Measurements from ENCODE around the gene FBXW8.

FBXW8 gene

DNA sequence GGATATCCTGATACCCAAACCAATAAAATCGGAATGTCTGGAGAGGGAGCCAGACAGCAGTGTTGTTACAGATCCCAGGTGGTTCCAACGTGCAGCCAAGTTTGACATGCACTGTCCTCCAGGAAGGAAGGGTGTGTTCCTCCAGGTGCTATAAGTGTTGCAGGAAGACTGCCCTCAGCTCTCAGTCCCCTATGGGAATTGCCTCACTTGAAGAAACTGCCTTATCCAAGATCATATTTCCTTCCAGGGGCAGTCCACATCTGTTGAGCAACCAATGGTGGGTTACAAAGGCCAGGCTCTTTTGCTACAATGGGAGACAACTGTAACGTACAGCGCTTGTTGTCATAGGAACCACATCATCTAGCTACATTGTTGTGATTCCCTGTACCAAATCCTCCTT lies 13.3 kb upstream of the FBXW8 start:
- no peak for DNase-seq

DNA sequence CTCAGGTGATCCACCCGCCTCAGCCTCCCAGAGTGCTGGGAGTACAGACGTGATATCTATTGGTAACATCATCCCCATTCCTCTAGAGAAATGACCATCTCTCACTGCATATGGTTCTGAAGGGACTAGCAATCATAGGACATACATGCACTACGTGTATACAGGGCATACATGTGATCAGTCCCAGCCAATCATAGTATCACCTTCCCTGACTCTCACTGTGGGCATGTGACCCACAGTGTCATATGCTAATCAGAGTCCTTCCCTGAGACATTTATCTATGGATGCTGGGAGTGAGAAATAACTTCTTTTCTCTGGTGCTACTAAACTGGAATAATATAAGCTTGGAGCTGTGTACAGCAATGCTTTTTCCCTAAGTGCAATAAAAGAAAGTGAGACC lies 12.1 kb upstream of the FBXW8 start:
- no peak for TF ChIP-seq GATA1 (IDR thresholded peaks at IDR 0.05; ENCODE audit: low read depth, low read length)
- TF ChIP-seq POLR2A (IDR thresholded peaks at IDR 0.05; ENCODE audit: low read length), result no peak
- no peak for DNase-seq

More for the DNA sequence above, 13.3 kb upstream of the FBXW8 start:
- no peak for TF ChIP-seq GATA1 (IDR thresholded peaks at IDR 0.05; ENCODE audit: low read depth, low read length)
- TF ChIP-seq POLR2A (IDR thresholded peaks at IDR 0.05; ENCODE audit: low read length), result no peak

DNA sequence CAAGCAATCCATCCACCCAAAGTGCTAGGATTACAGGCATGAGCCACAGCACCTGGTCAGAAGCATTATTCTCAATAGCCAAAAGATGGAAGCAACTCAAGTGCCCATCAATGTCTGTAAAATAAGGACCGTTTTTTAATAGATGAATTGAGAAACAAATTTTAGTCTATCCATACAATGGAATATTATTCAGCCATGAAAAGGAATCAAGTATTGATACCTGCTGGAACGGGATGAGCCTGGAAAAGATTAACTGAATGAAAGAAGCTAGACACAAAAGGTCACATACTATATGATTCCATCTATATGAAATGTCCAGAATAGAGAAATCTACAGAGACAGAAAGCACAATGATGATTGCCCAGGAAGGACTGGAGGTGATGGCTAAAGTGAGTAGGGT lies 9.1 kb upstream of the FBXW8 start:
- no peak for DNase-seq
- TF ChIP-seq POLR2A (IDR thresholded peaks at IDR 0.05; ENCODE audit: low read length) (no peak), GATA1 (IDR thresholded peaks at IDR 0.05; ENCODE audit: low read depth, low read length) (no peak)

DNA sequence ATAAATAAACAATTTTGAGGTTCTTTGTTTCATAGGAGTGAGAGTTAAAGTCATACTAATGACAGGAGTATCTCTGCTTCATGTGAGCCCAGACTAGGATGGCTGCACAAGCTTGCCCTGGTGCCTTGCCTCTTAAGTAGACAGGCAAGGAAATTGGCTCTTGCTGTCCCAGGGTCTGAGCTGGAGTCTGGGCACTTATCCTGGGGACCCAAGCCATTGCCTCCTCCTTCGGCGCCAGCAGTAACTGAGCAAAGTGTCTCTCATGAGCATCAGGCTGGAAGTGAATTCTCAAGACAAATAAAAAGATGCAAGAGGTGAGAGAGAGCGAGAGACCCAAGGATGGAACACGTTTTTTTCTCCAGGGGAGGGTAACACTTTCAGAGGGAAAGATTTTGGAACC lies 6.9 kb upstream of the FBXW8 start:
- no peak for DNase-seq
- TF ChIP-seq POLR2A (IDR thresholded peaks at IDR 0.05; ENCODE audit: low read length) (no peak), GATA1 (IDR thresholded peaks at IDR 0.05; ENCODE audit: low read depth, low read length) (no peak)

DNA sequence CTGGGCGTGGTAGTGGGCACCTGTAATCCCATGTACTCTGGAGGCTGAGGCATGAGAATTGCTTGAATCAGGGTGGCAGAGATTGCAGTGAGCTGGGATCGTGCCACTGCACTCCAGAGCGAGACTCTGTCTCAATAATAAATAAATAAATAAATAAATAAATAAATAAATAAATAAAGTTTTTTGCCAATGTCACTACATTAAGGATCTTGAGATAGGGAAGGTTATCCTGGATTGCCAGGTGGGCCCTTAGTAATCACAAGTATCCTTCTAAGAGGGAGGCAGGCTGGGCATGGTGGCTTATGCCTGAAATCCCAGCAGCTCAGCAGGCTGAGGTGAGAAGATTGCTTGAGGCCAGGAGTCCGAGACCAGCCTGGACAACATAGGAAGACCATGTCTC lies 4.5 kb upstream of the FBXW8 start:
- TF ChIP-seq POLR2A (IDR thresholded peaks at IDR 0.05; ENCODE audit: low read length) (no peak), GATA1 (IDR thresholded peaks at IDR 0.05; ENCODE audit: low read depth, low read length) (no peak)
- DNase-seq, result no peak

DNA sequence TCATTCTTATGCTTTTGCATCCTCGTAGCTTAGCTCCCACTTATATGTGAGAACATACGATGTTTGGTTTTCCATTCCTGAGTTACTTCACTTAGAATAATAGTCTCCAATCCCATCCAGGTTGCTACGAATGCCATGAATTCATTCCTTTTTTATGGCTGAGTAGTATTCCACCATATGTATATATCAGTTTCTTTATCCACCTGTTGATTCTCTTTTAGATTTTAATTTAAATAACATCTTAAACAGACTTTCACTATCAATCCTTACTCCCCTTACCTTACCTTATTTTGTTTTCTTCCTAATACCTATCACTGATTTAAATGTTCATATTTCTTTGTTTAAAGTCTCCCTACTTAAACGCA lies 488 bp upstream of the FBXW8 start:
- no peak for DNase-seq

DNA sequence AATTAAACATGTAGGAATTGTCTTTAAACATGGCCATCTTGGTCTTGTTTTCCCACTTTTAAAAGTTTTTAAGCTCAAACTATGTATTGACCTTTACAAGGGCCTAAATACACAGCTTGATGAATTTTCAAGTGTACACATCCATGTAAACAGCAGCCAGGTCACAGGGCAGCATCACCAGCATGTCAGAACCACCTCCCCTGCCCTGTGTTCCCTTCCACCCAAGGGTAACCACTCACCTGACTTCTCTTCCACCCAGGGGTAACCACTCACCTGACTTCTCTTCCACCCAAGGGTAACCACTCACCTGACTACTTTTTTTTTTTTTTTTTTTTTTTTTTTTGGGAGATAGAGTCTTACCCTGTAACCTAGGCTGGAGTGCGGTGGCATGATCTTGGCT lies 4.6 kb downstream of the FBXW8 start:
- no peak for TF ChIP-seq GATA1 (IDR thresholded peaks at IDR 0.05; ENCODE audit: low read depth, low read length)
- no peak for TF ChIP-seq POLR2A (IDR thresholded peaks at IDR 0.05; ENCODE audit: low read length)
- DNase-seq, result no peak

More for the DNA sequence above, 488 bp upstream of the FBXW8 start:
- TF ChIP-seq GATA1 (IDR thresholded peaks at IDR 0.05; ENCODE audit: low read depth, low read length) (no peak), POLR2A (IDR thresholded peaks at IDR 0.05; ENCODE audit: low read length) (no peak)

DNA sequence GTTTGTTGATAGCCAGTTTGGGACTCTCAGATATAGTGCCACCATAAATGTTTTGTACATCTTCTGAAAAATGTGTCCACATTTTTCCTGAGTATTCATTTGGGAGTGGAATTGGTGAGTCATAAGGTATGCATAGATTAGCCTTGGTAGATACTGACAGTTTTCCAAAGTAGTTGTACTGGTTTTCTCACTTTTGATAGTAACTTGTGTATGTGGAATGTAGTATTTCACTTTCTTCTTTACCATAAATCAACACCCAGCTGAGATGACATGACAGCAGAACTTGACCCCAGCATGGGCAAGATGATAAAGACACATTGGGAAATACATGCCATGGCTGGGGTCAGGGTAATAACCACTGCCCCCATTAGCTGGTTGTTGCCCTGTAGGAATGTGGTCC lies 5.4 kb downstream of the FBXW8 start:
- TF ChIP-seq GATA1 (IDR thresholded peaks at IDR 0.05; ENCODE audit: low read depth, low read length) (no peak), POLR2A (IDR thresholded peaks at IDR 0.05; ENCODE audit: low read length) (no peak)
- DNase-seq, result no peak

DNA sequence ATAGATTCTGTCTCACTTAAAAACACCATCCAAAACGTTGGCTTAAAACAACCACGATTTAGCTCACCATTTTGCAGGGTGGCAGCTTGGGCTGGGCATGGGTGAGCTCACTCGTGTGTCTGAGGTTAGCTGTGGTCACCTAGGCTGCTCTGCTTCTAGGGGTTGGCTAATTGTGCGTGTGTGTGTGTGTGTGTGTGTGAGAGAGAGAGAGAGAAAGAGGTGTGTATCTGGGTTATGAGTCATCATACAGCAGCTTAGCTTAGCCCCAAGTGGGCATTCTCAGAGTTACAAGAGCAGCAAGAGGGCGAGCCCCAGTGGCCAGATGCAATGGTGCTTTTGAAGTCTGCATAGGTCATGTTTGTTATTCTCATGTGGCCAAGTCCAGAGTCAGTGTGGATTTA lies 6.0 kb downstream of the FBXW8 start:
- DNase-seq, result peak; percentile 31 to 43
- TF ChIP-seq GATA1 (IDR thresholded peaks at IDR 0.05; ENCODE audit: low read depth, low read length) (no peak), POLR2A (IDR thresholded peaks at IDR 0.05; ENCODE audit: low read length) (no peak)

DNA sequence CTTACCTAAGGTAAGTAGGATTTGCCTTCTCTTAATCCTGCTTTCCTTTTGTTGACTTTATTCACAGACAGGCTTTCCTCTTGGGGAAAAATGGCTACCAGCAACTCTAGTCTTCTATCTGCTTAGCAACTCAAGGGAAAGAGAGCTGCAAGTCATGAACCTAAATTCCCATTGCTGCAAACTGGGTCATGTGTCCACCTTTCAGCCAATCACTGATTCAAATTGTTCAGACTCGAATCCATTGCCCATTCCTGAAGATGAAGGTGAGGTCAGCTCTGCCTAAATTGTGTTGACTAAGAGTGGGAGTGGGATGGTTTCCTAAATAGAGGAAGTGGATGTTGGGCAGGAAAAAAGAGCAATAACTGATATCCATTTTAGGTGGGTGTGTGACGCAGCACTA lies 7.7 kb downstream of the FBXW8 start:
- TF ChIP-seq GATA1 (IDR thresholded peaks at IDR 0.05; ENCODE audit: low read depth, low read length) (no peak), POLR2A (IDR thresholded peaks at IDR 0.05; ENCODE audit: low read length) (no peak)
- peak in 1 of 2 experiments; percentile 9 for DNase-seq

DNA sequence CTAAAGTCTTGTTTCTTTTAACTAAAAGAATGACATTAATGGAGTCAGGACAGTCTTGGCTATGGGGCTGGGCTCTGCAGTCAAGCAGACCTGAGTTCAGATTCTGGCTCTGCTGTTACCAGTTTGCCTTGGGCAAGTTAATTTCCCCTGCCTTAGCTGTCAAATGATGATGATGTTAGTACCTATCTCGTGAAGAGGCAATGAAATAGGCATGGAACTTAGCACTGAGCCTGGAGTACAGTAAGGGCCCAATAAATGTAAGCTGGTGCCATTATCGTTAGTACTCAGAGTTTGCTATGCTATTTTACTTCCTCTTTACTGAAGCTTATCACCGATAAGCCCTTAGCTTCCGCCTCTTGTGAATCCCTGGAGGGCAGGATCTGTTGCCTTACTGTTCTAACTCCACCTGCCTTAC lies 8.5 kb downstream of the FBXW8 start:
- DNase-seq, result peak; percentile 27 to 55
- no peak for TF ChIP-seq GATA1 (IDR thresholded peaks at IDR 0.05; ENCODE audit: low read depth, low read length)
- no peak for TF ChIP-seq POLR2A (IDR thresholded peaks at IDR 0.05; ENCODE audit: low read length)

DNA sequence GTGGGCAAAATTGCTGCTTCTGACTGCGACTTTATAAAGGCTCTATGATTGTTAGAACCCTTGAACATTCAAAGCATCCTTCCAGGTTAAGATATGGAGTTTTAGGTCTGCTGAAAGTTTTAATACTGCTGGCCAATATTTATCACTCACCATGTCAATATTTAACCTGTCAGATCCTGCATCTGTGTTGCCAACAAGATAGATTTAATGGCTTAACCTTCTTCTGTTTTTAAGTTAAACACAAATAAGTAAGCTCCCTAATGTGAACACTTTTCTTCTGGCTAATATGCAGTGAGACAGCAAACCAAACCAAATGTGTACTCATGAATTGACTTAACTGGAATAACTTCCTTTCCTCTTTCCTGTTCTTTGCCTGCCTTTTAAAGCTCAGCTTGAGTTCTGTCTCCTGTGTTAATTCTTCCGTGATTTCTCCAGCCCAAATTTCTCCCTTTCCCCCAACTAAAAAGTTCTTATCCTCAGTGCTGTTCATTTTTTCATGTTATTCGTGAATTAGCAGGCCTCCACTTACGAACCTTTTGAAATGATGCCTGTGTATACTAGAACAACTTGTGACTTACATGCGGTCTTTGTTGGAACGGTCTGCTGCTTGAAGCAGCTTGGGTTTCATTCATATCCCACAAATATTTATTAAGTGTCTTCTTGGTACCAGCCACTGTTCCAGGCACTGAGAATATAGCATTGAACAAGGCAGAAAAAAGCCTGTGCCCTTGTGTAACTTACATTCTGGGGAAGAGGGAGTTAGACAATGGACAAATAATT lies 9.1 kb downstream of the FBXW8 start:
- DNase-seq, result no peak
- no peak for TF ChIP-seq GATA1 (IDR thresholded peaks at IDR 0.05; ENCODE audit: low read depth, low read length)
- TF ChIP-seq POLR2A (IDR thresholded peaks at IDR 0.05; ENCODE audit: low read length), result no peak

DNA sequence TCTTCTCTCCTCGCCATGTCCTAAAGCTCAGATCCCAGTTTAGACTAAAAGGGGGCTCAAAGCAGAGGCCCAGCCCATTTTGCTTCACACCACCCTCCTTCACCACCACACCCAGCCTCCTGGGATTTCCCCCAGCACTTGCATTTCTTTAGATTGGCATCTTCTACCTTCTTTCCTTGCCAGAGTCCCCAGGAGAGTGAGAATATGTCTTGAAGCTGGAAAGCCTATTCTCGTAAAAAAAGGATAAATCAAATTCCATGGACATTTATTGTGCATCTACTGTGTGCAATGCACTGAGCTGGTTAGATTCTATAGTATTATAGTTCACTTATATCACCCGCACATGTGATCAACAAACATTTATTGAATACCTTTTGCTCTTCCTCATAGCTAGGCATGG lies 10.2 kb downstream of the FBXW8 start:
- TF ChIP-seq POLR2A (IDR thresholded peaks at IDR 0.05; ENCODE audit: low read length), result no peak
- no peak for TF ChIP-seq GATA1 (IDR thresholded peaks at IDR 0.05; ENCODE audit: low read depth, low read length)
- DNase-seq, result no peak

DNA sequence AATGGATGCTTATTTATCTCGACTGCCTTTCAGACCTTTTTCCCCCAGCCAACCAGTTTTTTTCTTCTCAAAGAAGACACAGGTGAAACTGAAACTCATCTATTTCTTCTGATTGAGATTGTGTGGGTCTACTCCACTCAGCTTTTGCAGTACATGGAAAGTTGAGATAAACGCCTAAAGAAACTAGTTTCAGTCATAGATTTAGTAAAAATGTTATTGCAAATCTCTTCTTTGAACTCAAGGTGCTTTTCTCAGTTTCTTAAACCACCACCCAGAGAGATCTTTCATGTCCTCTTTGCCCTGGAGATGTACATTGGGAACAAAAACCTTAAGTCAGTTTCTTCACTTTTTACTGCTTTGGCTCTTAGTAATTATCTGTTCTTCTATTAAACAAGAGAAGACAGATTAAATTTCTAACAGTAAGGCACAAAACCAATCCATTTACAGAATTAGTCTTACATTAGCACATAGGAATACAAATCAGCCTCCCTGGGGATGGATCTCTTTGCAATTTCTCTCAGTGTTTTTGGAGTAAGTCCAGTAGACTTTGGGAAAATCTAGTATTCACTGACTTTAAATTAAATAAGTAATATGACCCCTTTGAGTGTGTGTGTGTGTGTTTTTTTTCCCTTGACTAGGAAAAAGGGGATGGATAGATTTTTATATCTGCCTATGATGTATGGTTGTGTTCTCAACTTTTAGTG lies 11.6 kb downstream of the FBXW8 start:
- no peak for TF ChIP-seq GATA1 (IDR thresholded peaks at IDR 0.05; ENCODE audit: low read depth, low read length)
- TF ChIP-seq POLR2A (IDR thresholded peaks at IDR 0.05; ENCODE audit: low read length), result no peak
- DNase-seq, result no peak
